ENCODE results near the gene ABCE1.

The ABCE1 gene

DNA sequence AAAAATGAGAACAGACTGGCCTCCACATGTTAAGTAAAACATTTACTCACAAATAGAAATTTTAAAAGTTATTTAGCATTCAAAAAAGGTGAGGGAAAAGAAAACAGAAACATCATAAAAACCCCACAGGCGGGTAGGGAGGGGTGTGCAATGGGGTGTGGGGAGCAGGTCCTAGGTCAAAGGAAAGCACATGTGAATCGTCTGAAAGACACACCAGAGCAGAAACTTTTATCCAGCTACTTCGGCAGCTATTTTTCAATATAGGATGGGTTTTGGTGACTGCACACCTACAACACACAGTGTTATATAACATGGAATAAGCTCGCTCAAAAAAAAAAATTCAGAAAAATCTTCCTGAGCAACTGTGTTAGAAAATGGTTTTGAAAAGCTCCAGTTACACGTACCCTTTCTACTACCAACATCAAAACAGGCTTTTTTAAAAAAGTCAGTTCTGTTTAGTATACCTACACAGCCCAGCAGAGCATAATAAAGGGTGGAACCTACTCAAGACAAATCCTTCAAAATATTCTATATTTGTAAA is 80.7 kb downstream of the ABCE1 start:
- peak; percentile 51 for DNase-seq

Measured in RPMI8226 (cell line).